ENCODE data around the gene PSTPIP1. TPM values are rescaled to one million over a fixed set of nuclear protein-coding genes. Genes with fewer than 3 reads are reported as not detected.
A peak's percentile ranks its signal among the peaks of the same experiment; 100 is the strongest.

The PSTPIP1 gene
- polyA plus RNA-seq, 1 donor: 2.7 TPM

- DNase-seq (ENCODE audit: low read depth): no peak
These were observed 75.2 kb downstream of the PSTPIP1 start for GRCh38 chr15:77070180-77070494.

- peak; percentile 68 for DNase-seq (ENCODE audit: low read depth)
These were observed 75.8 kb downstream of the PSTPIP1 start, which contains the start of gene TSPAN3 for GRCh38 chr15:77070495-77071304. Gene TSPAN3 (minus strand): TSS chr15:77071109. CDS start chr15:77070954, 155 bp downstream.

- no peak for DNase-seq (ENCODE audit: low read depth)
These were observed 76.6 kb downstream of the PSTPIP1 start for GRCh38 chr15:77071305-77072223.

DNA sequence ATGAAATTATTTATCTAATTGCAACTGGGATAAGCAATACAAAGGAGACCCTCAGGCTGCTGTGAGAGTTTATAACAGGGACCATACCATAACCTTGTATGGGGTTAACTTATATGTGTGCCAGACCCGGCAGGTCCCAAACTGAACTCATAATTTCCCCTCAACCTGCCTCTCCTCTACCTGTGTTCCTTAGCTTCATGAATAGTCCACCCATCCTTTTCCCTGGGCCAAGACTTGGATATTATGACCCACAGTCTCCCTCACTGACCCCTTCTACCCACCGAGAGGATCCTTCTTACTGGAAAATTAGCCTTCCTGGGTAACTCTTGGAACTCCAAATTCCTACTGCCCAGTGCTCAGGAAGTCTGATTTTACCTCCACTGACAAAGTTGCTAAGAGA, 79.4 kb downstream of the PSTPIP1 start:
- DNase-seq (ENCODE audit: low read depth): no peak

GRCh38 chr15:77075528-77075927, 80.6 kb downstream of the PSTPIP1 start:
- no peak for DNase-seq (ENCODE audit: low read depth)

GRCh38 chr15:77076323-77076915, 81.5 kb downstream of the PSTPIP1 start:
- DNase-seq (ENCODE audit: low read depth): no peak

DNA sequence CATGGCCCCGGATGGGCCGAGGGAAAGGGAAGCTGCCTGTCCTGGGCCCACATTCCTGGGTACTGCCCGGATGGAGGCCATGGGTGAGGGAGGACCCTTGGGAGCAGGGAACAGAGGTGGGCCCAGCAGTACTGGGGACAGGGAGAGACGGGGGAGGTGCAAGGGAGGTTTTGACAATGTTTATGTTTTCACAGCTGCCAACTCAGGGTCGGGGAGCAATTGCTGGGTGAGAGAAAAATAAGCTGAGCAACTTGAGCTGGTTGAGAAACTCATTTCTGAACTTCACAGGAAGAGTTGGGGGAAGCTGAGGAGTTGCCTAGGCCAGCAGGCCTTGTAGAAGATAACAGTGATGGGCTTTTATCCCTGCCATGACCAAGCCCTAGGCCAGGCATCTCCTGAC, 87.0 kb downstream of the PSTPIP1 start:
- no peak for DNase-seq (ENCODE audit: low read depth)

GRCh38 chr15:77083381-77084160, 88.6 kb downstream of the PSTPIP1 start:
- DNase-seq (ENCODE audit: low read depth): no peak

DNA sequence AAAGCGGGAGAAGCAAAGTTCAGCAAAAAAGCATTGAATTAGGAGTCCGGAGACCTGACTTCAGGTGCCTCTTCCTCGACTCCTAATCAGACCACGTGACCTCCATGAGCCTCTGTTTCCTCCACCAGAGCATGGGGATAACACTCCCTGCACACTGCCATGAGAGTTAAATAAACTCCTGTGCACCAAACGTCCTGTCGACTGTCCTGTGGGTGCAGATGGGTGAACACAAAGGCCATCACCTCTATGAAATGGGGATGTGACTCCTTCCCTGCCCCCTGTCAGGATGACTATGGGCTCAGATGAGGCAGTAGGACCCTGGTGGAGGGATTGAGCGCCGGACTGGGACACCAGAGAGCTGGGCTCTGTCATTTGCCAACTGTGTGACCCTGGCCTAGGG, 89.5 kb downstream of the PSTPIP1 start:
- DNase-seq (ENCODE audit: low read depth): no peak

DNA sequence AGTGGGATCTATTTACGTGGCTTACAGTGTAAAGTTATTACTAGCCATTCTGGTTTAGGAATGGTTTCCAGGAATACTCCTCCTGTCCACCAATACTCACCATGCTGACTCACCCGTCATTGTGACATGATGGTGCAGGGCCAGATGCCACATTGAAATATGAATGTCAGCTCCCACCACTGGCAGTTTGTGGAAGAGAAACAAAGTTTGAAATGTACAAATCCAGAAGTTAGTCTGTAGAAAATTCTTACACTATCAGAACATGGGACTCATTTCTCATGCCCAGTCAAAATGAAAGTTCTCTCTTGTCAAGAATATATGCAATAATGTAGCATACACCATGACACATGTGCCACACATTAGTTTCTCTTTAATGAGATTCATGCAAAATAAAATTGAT, 90.4 kb downstream of the PSTPIP1 start:
- DNase-seq (ENCODE audit: low read depth): no peak

Other genes with a start within 250 kb of the PSTPIP1 start
- gene SCAPER, start 89.8 kb upstream of the PSTPIP1 start, polyA plus RNA-seq (ENCODE audit: insufficient read length): 74.1 TPM
- gene RCN2, start 63.4 kb upstream of the PSTPIP1 start, polyA plus RNA-seq (ENCODE audit: insufficient read length): 94.8 TPM
- 357 TPM for gene TSPAN3, start 76.0 kb downstream of the PSTPIP1 start, polyA plus RNA-seq (ENCODE audit: insufficient read length)

All from forelimb muscle (tissue), 1 donor.